T-helper 2 cell treated with Interferon-gamma antibody and Interleukin-4, amounts not matched to agents 5 μg/mL and 100 μg/mL, for 36 hours (primary cell): Measurements from ENCODE around the gene TMEM132D.

Source experiments
- DNase-seq: peaks from one replicate; pipeline ENCODE4 v3.0.0; 2021; ENCODE audit warnings: low spot score
- H3K27ac Mint-ChIP-seq: one replicate; pipeline ENCODE4 v1.8.0; 2021; ENCODE audit warnings: mild to moderate bottlenecking, mixed read lengths
- H3K27me3 Mint-ChIP-seq: one replicate; pipeline ENCODE4 v1.8.0; 2021; ENCODE audit warnings: low read depth, mixed read lengths
- H3K36me3 Mint-ChIP-seq: one replicate; pipeline ENCODE4 v1.8.0; 2021; ENCODE audit warnings: low read depth, mixed read lengths
- H3K4me1 Mint-ChIP-seq: one replicate; pipeline ENCODE4 v1.8.0; 2021; ENCODE audit warnings: low read depth, mixed read lengths
- H3K4me3 Mint-ChIP-seq: one replicate; pipeline ENCODE4 v1.8.0; 2022; ENCODE audit warnings: mild to moderate bottlenecking, moderate library complexity, mixed read lengths
- H3K9me3 Mint-ChIP-seq: one replicate; pipeline ENCODE4 v1.8.0; 2021; ENCODE audit warnings: mixed read lengths

TMEM132D gene

DNA sequence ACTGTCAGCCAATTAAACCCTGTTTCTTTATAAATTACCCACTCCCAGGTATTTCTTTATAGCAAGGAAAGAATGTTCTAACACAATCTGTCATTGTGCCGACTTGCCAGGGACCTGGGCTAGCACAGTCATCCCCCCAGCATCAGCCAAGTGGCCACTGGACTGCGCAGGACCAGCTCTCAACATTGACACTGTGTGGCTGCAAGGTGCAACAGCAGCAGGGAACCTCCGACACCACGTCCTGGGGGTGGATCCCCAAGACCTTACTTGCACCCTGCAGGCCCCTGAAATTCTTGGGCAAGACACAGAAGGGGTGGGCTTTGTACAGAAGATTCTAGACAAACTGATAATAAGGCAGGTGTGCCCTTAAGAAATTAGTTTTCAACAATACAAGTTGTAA lies 741.0 kb downstream of the TMEM132D start:
- Mint-ChIP-seq H3K4me1 (no peaks in the 10 kb centered on the region), H3K27me3 (no peaks in the 10 kb centered on the region), H3K27ac (no peak overlapping the region), H3K9me3 (peaks cover 19% of the 10 kb centered on the region), H3K4me3 (no peak overlapping the region), H3K36me3 (no peaks in the 10 kb centered on the region)
- no peak for DNase-seq

DNA sequence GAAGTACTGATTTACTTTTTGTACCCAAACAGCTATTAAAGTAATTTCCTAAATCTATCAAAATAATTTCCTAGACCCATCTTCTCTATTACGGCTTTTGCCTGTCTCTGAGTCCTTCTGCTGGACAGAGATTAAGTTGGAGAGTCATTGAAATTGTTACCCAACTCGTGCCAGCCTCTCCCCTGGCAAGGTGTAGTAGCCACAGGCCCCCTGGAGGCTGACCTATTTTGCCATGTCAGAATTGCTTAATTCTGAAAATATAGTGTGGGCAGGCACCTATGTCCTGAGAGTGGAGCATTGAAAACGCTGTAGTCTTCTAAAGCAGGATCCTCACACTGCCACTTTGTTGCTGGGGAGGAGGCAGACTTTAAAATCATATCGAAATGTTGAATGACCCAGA lies 742.3 kb downstream of the TMEM132D start:
- Mint-ChIP-seq H3K36me3 (no peaks in the 10 kb centered on the region), H3K27me3 (no peaks in the 10 kb centered on the region), H3K9me3 (peaks cover 19% of the 10 kb centered on the region), H3K27ac (no peak overlapping the region), H3K4me1 (no peaks in the 10 kb centered on the region), H3K4me3 (no peak overlapping the region)
- no peak for DNase-seq

DNA sequence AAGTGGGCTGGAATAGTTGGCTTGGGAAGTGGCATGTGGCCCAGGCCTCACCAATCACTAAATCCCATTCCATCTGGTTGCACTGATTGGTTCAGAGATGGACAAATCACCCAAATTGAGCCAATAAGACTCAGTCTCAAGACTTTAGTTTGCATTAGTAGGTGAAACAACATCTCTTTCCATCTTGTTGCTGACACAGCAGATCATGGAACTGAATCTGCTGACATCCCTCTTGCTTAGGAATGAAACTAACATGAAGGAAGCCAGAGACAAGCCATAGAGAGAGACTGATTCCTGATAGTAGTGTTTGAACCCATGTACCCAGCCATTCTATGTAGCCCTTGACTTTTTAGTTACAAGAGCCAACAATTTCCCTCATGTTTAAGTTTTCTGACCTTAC lies 743.5 kb downstream of the TMEM132D start:
- no peak for DNase-seq
- H3K27me3 Mint-ChIP-seq = no peaks in the 10 kb centered on the region
- H3K9me3 Mint-ChIP-seq = peaks cover 19% of the 10 kb centered on the region
- no peak overlapping the region for H3K27ac Mint-ChIP-seq
- no peaks in the 10 kb centered on the region for H3K36me3 Mint-ChIP-seq
- H3K4me3 Mint-ChIP-seq = no peak overlapping the region
- no peaks in the 10 kb centered on the region for H3K4me1 Mint-ChIP-seq

DNA sequence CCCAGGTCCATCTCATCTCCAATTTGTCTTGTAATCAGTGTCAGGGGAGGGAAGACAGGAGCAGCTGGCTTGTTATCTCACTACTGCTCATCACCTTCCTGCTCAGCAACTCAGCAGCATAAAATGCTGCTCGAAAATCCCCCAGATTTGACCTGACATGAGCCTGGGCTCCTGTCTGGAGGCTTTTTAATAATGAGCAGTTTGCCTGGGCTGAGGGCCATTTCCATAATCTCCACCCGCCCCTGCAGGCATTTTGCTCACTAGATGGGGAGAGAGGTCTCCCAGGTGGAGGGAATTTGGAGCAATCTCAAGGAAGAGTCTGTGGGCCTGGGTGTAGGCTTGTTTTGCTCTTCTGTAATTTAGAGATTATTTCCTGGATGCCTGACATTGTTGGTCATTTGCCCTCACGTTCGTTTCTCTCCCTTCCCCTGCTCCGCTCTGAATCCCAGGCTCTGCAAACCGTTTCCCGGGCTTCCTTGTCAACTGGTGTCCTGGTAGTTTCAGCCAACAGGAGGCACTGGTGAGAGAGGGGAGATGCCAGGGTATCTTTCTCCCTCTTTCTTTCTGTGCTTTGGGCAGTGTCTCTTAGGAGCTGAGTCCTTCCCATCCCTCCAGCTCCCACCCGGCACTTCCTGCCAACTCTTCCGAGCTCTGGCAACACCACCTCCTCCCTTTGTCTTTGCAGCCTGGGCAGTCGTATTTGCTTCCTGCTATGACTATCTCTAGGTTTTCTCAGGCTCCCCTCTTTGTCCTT lies 751.3 kb downstream of the TMEM132D start:
- DNase-seq = no peak
- Mint-ChIP-seq H3K4me3 (no peak overlapping the region), H3K9me3 (peaks cover 4% of the 10 kb centered on the region), H3K27ac (no peak overlapping the region), H3K36me3 (no peaks in the 10 kb centered on the region), H3K27me3 (no peaks in the 10 kb centered on the region), H3K4me1 (no peaks in the 10 kb centered on the region)

DNA sequence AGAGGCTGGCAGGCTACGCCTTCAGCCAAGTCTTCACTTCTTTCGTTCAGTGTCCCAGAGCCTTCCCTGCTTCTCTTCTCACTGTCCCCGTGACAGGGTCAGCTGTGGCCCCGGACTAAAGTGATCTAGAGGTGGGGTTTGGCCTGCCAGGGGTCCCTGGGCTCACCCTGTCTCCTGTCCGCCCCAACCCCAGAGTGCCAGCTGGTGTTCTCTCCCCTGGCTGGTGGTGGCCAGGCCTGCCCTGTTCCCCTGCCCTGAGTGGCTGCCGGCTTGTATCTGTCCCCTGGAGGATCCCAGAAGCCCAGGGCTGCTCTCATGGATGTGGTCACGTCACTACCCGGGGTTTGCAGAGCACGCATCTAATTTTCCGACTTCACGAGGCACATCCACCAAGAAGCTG lies 753.1 kb downstream of the TMEM132D start:
- H3K9me3 Mint-ChIP-seq = peaks cover 6% of the 10 kb centered on the region
- no peaks in the 10 kb centered on the region for H3K27me3 Mint-ChIP-seq
- no peak overlapping the region for H3K27ac Mint-ChIP-seq
- H3K36me3 Mint-ChIP-seq = no peaks in the 10 kb centered on the region
- DNase-seq = no peak
- no peak overlapping the region for H3K4me3 Mint-ChIP-seq
- H3K4me1 Mint-ChIP-seq = no peaks in the 10 kb centered on the region

DNA sequence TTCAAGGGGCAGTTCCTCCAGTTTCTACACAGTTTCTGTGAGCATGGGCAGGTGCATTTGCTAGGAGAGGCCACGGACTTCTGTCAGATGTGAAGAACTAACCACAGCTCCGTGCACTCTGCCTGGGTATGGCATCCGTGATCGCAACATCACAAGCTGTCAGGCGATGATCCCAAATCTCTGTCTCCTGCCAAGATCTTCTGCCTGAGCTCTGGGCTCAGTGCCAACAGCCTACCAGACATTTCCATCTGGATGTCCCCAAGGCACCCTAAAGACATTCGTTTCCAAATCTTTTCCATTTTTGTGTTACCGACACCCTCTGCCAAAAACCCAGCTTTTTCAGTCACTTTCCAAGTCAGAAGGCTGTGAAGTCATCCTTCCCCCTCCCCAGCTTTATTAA lies 758.4 kb downstream of the TMEM132D start:
- Mint-ChIP-seq H3K9me3 (peaks cover 18% of the 10 kb centered on the region), H3K27ac (no peak overlapping the region), H3K4me1 (no peaks in the 10 kb centered on the region), H3K27me3 (no peaks in the 10 kb centered on the region), H3K4me3 (no peak overlapping the region), H3K36me3 (no peaks in the 10 kb centered on the region)
- DNase-seq = no peak

DNA sequence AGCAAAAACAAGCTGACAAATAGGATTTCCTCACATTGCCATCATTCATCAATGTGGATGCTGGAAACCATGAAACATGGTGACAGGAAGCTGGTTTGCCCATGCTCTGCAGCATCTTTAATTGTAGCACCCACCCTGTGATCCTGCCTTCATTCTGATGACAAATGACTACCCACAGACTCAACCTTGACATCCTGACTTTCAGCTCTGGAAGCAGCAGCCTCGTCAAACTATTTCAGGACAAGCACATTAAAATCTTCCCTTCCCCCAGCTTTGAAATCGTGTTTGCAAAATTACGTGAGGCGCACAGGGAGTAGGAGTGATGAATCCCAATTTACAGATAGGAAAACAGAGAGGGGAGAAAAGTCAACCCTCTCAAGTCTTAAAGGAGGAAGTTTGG lies 765.0 kb downstream of the TMEM132D start:
- Mint-ChIP-seq H3K4me1 (no peaks in the 10 kb centered on the region), H3K27me3 (no peaks in the 10 kb centered on the region), H3K4me3 (no peak overlapping the region), H3K27ac (no peak overlapping the region), H3K36me3 (no peaks in the 10 kb centered on the region), H3K9me3 (peaks cover 3% of the 10 kb centered on the region)
- DNase-seq = no peak

DNA sequence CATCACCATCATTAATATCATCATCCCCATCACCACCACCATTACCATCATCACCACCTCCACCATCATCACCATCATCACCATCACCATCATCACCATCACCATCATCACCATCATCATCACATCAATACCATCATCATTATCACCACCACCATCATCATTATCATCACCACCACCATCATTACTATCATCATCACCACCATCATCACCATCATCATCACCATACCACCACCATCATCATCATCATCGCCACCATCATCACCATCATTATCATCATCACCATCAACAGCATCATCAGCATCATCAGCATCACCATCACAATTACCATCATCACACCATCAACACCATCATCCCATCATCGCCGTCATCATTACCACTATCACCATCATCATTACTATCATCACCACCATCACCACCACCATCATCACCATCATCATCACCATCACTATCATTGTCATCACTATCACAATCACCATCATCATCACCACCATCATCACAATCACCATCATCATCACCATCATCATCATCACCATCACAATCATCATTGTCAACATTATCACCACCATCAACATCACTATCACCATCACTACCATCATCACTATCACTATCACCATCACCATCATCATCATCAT lies 767.0 kb downstream of the TMEM132D start:
- no peak for DNase-seq
- H3K4me1 Mint-ChIP-seq = no peaks in the 10 kb centered on the region
- H3K4me3 Mint-ChIP-seq = no peak overlapping the region
- H3K27ac Mint-ChIP-seq = no peak overlapping the region
- no peaks in the 10 kb centered on the region for H3K27me3 Mint-ChIP-seq
- peaks cover 3% of the 10 kb centered on the region for H3K9me3 Mint-ChIP-seq
- no peaks in the 10 kb centered on the region for H3K36me3 Mint-ChIP-seq

DNA sequence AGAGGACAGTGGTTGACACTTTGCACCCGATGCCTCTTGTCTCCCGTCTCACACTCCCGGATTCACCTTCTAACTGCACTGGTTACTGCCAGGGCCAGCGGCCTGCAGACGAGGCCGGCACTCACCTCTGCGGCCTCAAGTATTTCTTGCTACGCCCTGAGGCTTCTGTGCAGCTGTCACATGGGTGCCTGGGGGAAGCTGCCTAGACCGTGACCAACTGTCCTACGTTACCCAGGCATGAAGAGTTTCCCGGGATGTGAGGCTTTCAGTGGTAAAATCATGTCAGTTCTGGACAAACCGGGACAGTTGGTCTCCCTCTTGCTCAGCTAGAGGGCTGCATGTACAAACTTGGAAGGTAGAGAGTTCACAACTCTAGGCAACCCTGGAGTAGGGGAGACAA lies 776.1 kb downstream of the TMEM132D start:
- H3K4me3 Mint-ChIP-seq = no peak overlapping the region
- H3K27me3 Mint-ChIP-seq = no peaks in the 10 kb centered on the region
- no peaks in the 10 kb centered on the region for H3K36me3 Mint-ChIP-seq
- H3K9me3 Mint-ChIP-seq = peaks cover 12% of the 10 kb centered on the region
- no peaks in the 10 kb centered on the region for H3K4me1 Mint-ChIP-seq
- H3K27ac Mint-ChIP-seq = no peak overlapping the region
- DNase-seq = no peak

DNA sequence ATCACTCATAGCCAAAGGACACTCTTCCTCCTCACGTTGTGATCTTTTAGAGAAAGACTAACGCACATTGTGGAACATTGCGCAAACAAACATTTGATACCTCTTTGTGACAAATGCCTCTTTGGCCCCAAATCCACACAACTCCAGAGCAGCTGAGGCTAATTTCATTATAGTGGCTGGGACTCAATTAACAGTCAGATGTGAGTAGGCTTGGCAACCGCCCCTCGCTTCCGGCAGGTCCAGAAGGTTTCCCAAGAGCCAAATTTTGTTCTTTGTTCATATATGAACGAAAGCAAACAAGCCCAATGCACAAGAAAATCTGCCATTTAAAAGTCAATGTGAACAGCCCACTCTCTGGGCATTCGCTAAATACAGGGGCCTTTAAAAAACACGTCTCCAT lies 776.6 kb downstream of the TMEM132D start:
- DNase-seq = no peak
- Mint-ChIP-seq H3K36me3 (no peaks in the 10 kb centered on the region), H3K27me3 (no peaks in the 10 kb centered on the region), H3K4me1 (no peaks in the 10 kb centered on the region), H3K27ac (no peak overlapping the region), H3K4me3 (no peak overlapping the region), H3K9me3 (peaks cover 12% of the 10 kb centered on the region)

DNA sequence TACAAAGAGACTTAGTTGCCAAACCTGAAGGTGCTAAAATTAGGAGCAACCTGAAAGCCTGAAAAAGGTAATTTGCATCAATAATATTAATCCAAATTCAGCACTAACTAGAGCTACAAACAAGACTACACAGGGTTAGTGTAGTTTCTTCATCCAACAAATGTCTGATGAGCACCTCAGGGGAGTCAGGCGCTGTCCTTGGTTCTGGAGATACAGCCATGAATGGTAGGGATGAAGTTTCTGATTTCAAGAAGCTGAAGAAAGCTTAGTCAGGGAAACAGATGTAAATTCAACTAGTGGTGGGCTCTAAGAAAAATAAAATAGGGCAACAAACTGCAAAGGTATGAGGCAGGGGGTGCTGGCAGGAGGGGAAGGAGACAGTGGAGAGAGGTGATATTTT lies 784.3 kb downstream of the TMEM132D start:
- DNase-seq = no peak
- no peak overlapping the region for H3K4me3 Mint-ChIP-seq
- no peaks in the 10 kb centered on the region for H3K4me1 Mint-ChIP-seq
- no peaks in the 10 kb centered on the region for H3K36me3 Mint-ChIP-seq
- H3K27ac Mint-ChIP-seq = no peak overlapping the region
- peaks cover 6% of the 10 kb centered on the region for H3K9me3 Mint-ChIP-seq
- no peaks in the 10 kb centered on the region for H3K27me3 Mint-ChIP-seq

DNA sequence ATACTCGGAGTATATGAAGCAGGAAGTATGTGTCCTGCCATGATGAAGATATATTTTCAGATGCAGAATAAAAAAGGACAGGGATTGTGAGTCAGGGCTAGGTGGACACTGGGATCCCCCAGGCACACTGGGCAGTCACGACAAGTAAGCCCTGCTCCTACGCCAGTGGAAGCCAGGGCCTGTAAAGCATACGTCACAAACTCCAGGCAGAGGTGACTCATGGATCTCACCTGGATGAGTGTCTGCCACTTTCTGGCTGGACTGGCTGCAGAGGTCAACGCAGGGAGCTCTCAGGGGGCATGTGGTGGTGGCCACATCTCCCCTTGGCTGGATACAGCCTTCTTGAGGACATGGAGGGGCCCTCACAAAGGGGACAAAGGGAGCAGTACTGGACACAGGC lies 788.3 kb downstream of the TMEM132D start:
- Mint-ChIP-seq H3K27me3 (no peaks in the 10 kb centered on the region), H3K4me1 (no peaks in the 10 kb centered on the region), H3K36me3 (no peaks in the 10 kb centered on the region), H3K9me3 (peaks cover 6% of the 10 kb centered on the region), H3K27ac (no peak overlapping the region), H3K4me3 (no peak overlapping the region)
- no peak for DNase-seq

DNA sequence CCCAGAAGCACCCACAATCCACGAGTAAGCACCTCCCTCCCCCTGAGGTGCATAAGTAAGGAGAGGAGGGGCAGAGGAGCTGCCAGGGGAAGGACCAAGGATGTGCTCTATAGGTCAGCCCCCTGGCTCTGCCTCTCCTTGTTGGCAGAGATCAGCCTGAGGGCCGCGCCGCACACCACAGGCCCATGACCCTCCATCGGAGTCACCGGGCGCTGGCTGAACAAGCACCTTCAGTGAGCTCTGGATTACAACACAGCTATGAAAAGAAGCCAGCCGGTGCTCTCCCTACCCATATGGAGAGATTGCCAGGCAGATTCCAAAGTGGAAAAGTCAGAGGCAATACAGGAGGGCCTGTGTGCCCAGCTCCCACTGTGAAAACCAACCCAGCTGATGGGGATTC lies 793.2 kb downstream of the TMEM132D start:
- no peaks in the 10 kb centered on the region for H3K4me1 Mint-ChIP-seq
- H3K36me3 Mint-ChIP-seq = no peaks in the 10 kb centered on the region
- H3K27ac Mint-ChIP-seq = no peak overlapping the region
- H3K9me3 Mint-ChIP-seq = peaks cover 17% of the 10 kb centered on the region
- H3K27me3 Mint-ChIP-seq = no peaks in the 10 kb centered on the region
- no peak overlapping the region for H3K4me3 Mint-ChIP-seq
- no peak for DNase-seq

DNA sequence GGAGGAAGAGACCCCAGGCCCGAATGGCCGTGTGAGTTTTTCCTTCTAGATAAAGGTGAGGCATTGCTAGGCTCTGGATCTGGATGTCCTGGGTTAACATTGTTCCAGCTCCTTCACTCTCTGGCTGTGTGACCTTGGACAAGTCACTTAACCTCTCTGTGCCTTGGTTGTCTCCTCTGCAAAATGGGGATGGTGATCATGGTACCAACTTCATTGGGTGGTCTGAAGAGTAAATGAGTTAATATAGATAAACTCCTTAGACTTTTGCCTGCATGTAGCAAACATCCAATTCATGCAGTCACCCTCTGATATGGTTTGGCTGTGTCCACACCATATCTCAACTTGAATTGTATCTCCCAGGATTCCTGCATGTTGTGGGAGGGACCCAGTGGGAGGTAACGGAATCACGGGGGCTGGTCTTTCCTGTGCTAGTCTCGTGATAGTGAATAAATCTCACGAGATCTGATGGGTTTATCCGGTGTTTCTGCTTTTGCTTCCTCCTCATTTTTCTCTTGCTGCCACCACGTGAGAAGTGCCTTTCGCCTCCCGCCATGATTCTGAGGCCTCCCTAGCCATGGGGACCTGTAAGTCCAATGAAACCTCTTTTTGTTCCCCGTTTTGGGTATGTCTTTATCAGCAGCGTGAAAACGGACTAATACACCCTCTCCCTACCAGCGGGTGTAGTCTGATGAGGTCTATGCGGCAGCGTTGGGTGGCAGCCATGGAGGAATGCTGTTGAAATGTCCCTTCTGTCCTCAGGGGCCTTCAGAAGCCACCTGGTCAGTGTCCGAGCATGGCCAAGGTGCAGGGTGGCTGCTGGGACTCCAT lies 794.4 kb downstream of the TMEM132D start:
- peaks cover 17% of the 10 kb centered on the region for H3K9me3 Mint-ChIP-seq
- H3K27ac Mint-ChIP-seq = no peak overlapping the region
- no peaks in the 10 kb centered on the region for H3K36me3 Mint-ChIP-seq
- H3K4me1 Mint-ChIP-seq = no peaks in the 10 kb centered on the region
- no peaks in the 10 kb centered on the region for H3K27me3 Mint-ChIP-seq
- no peak for DNase-seq
- H3K4me3 Mint-ChIP-seq = no peak overlapping the region
